ENCODE data around the gene CCDC127. TPM values are rescaled to one million over a fixed set of nuclear protein-coding genes. Genes with fewer than 3 reads are reported as not detected.

Gene CCDC127
- total RNA-seq, 1 donor from 2014 or later = 11.9 TPM

DNA sequence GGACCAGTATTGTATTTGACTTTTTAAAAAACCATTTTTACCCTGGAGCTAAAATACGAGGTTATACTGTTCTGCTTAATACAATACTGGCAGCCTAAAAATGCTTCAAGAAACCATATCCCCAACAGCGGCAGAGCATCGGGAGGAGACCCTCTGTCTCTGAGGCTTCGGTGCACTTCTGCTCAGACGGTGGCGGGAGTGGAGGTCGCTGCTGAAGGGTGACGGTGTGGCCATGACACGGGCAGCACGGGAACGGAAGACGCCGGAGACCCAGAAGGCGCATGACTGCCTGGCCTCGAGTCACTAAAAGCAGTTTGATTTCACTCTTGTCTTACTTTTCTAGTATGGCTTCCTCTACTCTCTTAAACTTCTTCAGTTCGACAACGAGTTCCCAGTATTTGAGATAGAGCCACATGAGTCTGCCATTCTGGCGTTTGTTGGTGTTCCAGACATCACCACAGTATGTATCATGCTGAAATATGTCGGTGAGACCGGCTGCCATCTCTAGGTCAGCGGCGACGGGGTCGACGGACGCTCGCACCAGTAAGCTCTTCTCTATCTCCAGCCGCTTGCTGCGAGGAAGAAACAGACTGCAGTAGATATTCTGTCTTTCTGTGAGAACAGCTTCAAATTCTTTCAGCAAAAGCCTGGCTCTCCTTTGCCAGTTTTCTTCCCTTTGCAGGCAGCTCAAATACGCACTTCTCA is 12.8 kb downstream of the CCDC127 start:
- TF ChIP-seq CTCF (conservative IDR thresholded peaks at IDR 0.05) = no peak
- H3K4me3 Mint-ChIP-seq = no peak overlapping the region
- H3K27me3 Mint-ChIP-seq (ENCODE audit: low read depth) = no peaks in the 10 kb centered on the region
- no peak for DNase-seq (ENCODE audit: low read depth, low spot score)
- peaks cover 19% of the 10 kb centered on the region for H3K4me1 Mint-ChIP-seq
- H3K27ac Mint-ChIP-seq (ENCODE audit: unreplicated experiment) = no peak overlapping the region
- peaks cover 6% of the 10 kb centered on the region for H3K36me3 Mint-ChIP-seq (ENCODE audit: low read depth)
- no peaks in the 10 kb centered on the region for H3K9me3 Mint-ChIP-seq

DNA sequence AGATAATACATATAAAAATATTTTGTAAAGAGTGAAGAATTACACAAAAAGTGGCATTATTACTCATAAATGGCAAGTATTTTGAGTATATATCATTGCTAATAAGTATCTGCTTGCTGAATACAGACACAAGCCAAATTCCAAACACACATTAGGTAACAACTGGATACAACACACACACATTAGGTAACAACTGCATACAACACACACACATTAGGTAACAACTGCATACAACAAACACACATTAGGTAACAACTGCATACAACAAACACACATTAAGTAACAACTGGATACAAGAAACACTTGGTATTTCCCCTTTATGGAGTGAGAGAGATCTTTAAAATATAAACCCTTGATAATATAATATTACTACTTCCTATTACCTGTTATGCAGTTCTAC is 13.5 kb downstream of the CCDC127 start:
- Mint-ChIP-seq H3K36me3 (ENCODE audit: low read depth) (peaks cover 6% of the 10 kb centered on the region), H3K27ac (ENCODE audit: unreplicated experiment) (no peak overlapping the region), H3K4me1 (peaks cover 12% of the 10 kb centered on the region), H3K4me3 (no peak overlapping the region), H3K9me3 (no peaks in the 10 kb centered on the region), H3K27me3 (ENCODE audit: low read depth) (no peaks in the 10 kb centered on the region)
- TF ChIP-seq CTCF (conservative IDR thresholded peaks at IDR 0.05) = no peak
- no peak for DNase-seq (ENCODE audit: low read depth, low spot score)

GRCh38 chr5:204001-204400 is 14.0 kb downstream of the CCDC127 start:
- no peak overlapping the region for H3K27ac Mint-ChIP-seq (ENCODE audit: unreplicated experiment)
- H3K9me3 Mint-ChIP-seq = no peaks in the 10 kb centered on the region
- H3K36me3 Mint-ChIP-seq (ENCODE audit: low read depth) = peaks cover 6% of the 10 kb centered on the region
- TF ChIP-seq CTCF (conservative IDR thresholded peaks at IDR 0.05) = no peak
- peaks cover 12% of the 10 kb centered on the region for H3K4me1 Mint-ChIP-seq
- no peak for DNase-seq (ENCODE audit: low read depth, low spot score)
- no peaks in the 10 kb centered on the region for H3K27me3 Mint-ChIP-seq (ENCODE audit: low read depth)
- no peak overlapping the region for H3K4me3 Mint-ChIP-seq

GRCh38 chr5:203246-203930 is 14.6 kb downstream of the CCDC127 start:
- H3K27me3 Mint-ChIP-seq (ENCODE audit: low read depth) = no peaks in the 10 kb centered on the region
- H3K36me3 Mint-ChIP-seq (ENCODE audit: low read depth) = peaks cover 6% of the 10 kb centered on the region
- no peaks in the 10 kb centered on the region for H3K9me3 Mint-ChIP-seq
- H3K4me3 Mint-ChIP-seq = no peak overlapping the region
- no peak for TF ChIP-seq CTCF (conservative IDR thresholded peaks at IDR 0.05)
- DNase-seq (ENCODE audit: low read depth, low spot score) = no peak
- peaks cover 12% of the 10 kb centered on the region for H3K4me1 Mint-ChIP-seq
- H3K27ac Mint-ChIP-seq (ENCODE audit: unreplicated experiment) = no peak overlapping the region

- H3K27ac Mint-ChIP-seq (ENCODE audit: unreplicated experiment) = no peak overlapping the region
- no peaks in the 10 kb centered on the region for H3K9me3 Mint-ChIP-seq
- no peak for DNase-seq (ENCODE audit: low read depth, low spot score)
- TF ChIP-seq CTCF (conservative IDR thresholded peaks at IDR 0.05) = no peak
- H3K4me3 Mint-ChIP-seq = no peak overlapping the region
- H3K27me3 Mint-ChIP-seq (ENCODE audit: low read depth) = no peaks in the 10 kb centered on the region
- H3K36me3 Mint-ChIP-seq (ENCODE audit: low read depth) = peaks cover 2% of the 10 kb centered on the region
- H3K4me1 Mint-ChIP-seq = peaks cover 9% of the 10 kb centered on the region
Measured at GRCh38 chr5:201672-202071, 16.3 kb downstream of the CCDC127 start.

All from neural crest cell (in vitro differentiated cells).